ENCODE measurements around the gene MKRN1. TPM values are rescaled to one million over a fixed set of nuclear protein-coding genes. Genes with fewer than 3 reads are reported as not detected.
"Not testable (repeated sequence)": the region's sequence is repeated elsewhere in the genome, so short reads cannot be mapped to it uniquely, and the experiment has no call there.

MKRN1 gene, protein sequence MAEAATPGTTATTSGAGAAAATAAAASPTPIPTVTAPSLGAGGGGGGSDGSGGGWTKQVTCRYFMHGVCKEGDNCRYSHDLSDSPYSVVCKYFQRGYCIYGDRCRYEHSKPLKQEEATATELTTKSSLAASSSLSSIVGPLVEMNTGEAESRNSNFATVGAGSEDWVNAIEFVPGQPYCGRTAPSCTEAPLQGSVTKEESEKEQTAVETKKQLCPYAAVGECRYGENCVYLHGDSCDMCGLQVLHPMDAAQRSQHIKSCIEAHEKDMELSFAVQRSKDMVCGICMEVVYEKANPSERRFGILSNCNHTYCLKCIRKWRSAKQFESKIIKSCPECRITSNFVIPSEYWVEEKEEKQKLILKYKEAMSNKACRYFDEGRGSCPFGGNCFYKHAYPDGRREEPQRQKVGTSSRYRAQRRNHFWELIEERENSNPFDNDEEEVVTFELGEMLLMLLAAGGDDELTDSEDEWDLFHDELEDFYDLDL
- 67.1 TPM for polyA plus RNA-seq (2013, experiment 1 of 2; ENCODE audit: insufficient read length)
- 71.6 TPM for polyA plus RNA-seq (2013, experiment 2 of 2; ENCODE audit: insufficient read length)

DNA sequence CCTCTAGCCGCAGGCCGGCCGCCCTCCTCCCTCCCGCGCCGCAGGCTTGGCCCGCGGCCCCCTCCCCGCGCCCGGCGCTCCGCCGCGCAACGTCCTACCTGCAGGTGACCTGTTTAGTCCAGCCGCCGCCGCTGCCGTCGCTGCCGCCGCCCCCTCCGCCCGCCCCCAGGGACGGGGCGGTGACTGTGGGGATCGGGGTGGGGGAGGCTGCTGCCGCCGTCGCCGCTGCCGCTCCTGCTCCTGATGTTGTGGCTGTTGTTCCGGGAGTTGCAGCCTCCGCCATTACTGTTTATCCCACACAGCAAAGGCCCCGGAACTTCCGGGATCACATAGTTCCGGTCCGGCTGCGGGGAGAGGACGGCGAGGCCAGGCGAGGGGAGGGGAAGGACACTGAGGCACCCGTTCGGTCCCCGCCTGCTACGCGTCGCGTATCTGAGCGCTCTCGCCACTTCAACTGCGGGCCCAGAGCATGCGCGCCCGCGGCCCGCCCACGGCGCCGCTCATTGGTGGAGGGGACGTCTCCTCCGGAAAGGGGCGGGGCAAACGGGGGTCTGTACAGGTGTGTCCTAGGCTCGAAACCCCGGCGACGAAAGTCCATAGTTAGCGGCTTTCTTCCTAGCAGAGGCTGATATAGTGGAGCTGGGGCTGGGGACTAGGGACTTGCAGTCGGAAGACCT lies at the start of gene MKRN1:
Gene MKRN1 (minus strand): TSS at position 444 of the 677 bp plus-strand sequence. CDS start 161 bp downstream, at position 283.
- peak; percentile 92 for DNase-seq

DNA sequence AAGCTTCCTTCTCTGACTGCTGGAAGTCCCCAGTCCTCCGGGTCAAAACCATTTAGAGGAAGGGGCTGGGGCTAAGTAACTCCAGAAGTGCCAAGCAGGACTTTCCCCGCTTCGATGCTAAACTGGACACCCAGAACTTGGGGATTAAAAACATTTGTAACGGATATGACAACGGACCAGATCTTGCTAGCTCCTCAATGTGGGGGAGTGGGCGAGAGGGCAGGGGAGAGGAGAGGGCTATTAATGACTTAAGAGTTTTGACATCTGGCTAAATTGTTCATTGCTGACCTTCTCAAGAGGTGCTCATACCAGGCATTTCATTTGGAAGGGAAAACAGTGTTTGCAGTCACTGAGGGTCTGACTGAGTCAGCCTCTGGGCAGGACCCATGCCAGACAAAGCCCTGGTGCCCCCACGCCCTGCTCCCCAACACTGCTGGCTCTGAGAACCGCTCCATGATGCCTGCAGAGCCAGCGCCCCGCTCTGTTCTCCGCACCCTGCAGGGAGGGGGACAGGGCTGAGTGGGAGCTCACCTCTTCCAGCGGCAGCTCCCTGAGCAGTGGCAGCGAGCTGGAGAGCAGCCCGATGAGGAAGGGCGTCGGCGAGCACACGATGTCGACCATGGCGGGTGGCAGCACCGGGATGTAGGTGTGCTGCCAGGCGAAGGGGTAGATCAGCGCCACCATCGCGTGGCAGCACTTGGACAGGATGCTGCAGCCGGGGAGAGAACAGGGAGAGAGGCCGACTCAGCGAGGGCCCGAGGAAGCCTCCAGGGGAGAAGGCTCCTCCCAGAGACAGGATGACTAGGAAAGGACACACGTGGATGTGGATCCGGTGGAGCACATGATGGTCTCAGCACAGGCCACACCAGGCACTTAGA lies 47.7 kb upstream of the MKRN1 start:
- DNase-seq, result peak; percentile 17

DNA sequence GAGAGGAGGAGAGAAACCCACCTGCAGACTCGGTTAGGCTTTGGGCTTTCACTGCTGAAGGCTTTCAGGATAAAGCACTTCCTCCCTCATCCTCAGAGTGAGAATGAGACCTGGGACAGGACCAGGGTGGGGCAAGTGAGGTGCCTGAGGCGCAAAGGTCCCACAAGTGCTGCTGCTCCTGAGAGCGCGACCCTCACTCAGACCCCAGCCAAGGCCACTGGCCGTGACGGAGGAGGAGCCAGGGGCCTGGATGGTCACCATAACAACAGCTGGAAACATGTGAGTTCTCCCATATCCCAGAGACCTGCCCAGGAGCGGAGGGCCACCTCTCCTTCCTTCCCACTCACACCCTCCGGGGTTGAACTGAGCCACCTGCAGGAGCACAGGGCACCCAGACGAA lies 46.9 kb upstream of the MKRN1 start:
- DNase-seq, result no peak

DNA sequence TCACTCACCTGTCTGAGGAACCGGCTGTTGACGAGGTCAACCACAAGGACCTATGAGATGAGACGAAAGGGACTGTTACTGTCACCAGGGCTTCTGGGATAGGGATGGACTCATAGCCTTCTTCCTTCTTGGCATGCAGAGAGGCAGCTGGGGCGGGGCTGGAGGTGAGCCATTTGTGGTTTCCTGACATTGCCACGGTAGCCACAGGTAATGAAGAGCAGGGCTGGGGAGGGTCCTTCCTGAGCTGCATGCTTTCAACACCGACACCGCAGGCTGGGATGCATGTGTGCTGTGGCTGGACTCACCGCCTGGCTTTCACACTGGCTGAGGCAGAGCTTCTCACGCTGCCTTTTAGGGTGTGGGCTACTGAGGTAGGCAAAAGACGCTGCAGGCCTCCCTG lies 46.4 kb upstream of the MKRN1 start:
- no peak for DNase-seq

DNA sequence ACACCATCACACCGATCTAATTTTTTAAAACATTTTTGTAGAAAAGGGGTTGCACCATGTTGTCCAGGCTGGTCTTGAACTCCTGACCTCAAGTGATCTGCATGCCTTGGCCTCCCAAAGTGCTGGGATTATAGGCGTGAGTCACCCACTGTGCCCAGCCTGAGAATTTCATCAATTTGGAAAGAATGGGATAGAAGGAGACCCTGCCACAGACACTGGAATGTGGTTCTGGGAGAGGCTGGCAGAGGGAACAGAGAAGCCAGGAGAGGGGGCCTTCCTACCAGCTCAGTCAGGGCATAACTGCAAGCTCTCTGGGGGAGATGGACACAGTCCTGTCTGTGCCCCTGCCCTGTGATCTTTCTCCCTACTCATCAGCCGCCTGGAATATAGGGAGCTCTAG lies 42.1 kb upstream of the MKRN1 start:
- peak; percentile 27 for DNase-seq

DNA sequence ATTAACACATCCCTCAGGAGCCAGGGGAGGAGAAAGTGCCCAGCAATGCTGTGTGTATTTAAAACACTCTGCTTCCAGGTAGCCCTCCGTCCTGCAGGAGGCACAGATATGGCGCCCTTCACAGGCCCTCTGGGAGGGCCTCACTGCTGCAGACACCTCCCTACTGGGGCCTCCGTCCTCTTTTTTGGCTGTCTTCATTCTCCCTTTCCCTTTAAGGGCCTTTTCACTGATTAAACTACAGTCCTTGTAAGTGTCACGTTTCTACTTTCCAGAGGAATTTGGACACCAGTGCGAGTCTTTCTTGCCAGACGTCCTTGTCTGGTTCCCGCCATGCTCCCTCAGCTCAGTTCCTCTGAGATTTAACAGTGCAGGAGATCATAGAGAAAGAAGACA lies 39.7 kb upstream of the MKRN1 start:
- DNase-seq, result no peak

DNA sequence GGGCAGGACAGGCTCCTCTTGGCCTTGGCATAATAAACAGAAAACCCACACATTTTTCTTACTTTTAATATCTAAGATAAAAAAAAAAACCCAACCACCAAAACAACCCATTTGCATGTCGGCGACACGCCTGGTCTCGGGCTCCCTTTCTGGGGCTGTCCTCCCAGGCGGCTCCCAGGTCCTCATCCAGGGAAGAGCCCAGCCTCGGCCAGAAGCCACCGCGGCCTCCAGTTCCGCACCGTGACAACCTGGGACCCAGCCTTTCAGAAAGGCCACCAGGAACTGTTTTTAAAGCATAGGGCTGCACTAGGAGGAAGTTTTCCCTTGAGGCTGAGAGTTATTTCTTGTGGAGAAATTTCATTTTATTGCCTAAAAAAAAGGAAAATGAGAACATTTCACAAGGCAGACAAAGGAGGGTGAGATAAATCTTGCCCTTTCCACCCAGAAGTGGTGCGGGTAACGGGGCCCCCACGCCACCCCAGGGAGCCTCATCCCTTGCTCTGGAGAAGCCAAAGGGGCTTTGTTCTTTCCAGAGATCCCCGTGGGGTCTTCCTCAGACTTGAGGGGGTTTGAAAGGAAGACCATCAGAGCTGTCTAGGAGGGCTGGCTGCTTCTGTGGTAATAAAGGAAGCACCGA lies 39.2 kb upstream of the MKRN1 start:
- no peak for DNase-seq

DNA sequence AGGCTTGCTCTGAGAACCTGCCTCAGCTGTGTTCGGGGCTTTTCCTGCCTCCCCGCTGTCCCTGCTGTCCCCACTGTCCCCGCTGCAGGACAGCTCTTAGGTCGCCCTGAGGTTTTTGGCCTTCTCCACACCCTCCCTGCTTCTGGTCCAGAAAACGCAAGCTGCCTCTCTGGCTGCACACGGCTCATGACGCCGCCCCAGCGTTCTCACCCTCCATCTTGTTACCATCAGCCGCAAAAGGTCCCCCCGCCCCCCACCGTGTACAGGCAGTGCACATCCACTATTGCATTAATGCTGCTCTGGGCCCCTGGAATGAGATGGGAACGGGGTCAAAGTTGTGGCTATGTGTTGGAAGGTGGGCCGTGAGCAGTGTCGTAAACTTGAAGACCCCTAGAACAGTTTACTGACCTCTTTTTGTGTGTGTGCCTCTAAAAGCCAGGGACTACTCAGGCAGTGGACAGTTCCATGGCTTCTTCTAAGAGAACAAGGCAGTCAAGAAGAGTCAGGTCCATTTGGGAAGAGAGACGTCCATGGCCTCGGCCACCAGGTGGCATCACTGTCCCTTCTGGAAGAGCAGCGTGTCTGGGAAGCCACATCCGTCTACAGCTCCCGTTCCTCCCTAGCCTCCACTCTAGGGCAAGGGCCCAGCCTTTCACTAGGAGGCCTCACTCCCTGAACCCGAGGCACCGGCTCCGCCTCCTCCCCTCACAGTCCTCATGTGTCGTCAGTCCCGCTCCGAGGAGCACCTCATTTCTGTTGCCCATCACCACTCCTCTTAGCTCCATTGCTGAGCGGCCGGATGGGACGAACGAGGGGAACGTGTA lies 38.5 kb upstream of the MKRN1 start:
- peak; percentile 89 for DNase-seq

DNA sequence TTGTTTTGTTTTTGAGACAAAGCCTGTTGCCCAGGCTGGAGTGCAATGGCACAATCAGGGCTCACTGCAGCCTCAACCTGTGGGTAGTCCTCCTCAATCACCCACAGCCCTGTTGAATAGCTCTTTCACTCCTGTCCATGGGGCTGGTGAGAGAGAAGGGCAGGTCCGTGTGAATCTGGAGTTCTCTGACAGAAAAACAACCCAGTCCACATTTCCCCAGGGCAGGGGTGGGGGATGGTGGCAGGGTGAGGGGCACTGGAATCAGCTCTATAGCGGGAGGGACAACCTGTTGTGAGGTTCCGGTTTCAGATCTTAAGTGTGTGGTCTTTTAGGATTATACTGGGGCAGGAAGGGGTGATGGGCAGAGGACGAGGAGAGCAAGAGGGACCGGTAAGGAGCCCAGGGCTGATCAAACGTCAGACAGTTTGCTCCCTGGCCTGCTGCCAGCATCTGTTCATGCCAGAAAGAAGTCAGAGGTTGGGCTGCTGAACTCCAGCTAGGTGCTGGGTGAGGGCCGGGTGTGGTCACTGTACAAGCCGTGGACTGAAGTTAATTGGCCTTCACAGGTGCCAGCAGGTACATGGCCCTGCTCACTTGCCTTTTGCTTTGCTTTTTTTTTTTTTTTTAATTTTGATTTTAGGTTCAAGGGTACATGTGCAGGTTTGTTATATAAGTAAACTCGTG lies 33.2 kb upstream of the MKRN1 start:
- no peak for DNase-seq

DNA sequence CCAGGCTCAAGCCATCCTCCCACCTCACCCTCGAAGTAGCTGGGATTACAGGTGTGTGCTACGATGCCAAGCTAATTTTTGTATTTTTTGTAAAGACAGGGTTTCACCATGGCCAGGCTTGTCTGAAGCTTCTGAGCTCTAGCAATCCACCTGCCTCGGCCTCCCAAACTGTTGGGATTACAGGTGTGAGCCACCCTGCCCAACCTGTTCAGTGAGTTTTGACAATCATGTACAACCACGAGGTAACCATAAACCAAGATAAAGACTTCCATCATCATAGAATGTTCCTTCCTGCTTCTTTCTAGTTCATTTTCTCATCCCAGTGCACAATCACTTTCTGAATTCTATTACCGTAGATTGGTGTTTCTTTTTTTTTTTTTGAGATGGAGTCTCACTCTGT lies 30.5 kb upstream of the MKRN1 start:
- no peak for DNase-seq

DNA sequence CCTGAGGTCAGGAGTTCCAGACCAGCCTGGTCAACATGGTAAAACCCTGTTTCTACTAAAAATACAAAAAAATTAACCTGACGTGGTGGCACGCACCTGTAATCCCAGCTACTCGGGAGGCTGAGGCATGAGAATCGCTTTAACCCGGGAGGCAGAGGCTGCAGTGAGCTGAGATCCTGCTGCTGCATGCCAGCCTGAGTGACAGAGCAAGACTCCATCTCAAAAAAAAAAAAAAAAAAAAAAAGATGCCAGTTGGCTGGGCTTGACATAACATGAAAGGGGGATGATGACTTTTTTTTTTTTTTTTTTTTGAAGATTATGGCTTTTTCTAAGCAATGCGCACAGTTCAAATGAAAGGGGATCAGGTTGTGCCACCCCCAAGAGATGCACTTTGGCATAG lies 28.3 kb upstream of the MKRN1 start:
- not testable (repeated sequence) for DNase-seq

DNA sequence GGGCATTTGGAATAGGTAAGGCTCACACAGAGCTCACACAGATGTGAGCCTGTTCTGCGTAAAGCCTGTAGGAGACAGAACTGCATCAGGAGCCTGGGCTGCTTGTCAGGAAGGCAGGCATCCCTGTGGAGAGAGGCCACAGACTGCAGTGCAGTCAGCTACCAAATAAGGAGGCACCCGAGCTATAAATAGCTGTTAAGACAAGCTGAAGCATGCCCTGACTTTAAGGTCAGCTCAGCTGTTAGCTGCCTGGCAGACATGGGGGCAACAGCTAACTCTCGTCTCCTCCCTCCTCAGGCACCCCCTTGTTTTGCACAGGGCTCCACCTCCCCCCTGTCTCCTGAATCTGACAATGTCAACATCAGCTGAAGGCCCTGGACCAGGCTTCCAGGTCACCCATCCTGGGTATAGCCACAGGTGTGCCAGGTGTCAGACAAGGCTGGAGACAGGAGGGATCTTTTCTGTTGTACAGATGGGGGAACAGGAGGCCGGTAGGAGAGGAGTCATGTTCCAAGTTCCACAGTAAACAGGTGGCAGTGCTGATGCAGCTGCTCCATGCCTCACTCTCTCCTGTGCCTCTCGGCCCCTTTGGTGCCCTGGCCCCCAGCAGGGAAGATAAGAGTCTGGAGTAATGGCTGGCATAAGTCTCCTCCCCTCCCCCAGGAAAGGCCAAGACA lies 27.6 kb upstream of the MKRN1 start:
- peak; percentile 88 for DNase-seq

DNA sequence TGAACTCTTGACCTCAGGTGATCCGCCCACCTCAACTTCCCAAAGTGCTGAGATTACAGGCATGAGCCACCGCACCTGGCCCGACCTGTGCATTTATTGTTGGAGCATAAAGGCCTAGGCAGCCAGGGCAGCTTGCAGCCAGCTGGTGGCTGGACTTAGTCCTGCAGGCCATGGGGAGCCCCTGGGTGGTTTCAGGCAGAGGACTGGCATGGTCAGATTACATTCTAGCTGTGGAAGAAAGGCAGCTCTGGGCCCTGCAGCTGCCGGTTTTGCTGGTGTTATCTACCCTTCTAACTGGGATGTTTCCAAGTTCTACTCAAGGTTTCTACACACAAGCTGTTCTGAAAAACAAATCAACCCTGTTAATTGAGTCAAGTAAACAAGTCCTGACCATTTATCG lies 22.7 kb upstream of the MKRN1 start:
- no peak for DNase-seq

DNA sequence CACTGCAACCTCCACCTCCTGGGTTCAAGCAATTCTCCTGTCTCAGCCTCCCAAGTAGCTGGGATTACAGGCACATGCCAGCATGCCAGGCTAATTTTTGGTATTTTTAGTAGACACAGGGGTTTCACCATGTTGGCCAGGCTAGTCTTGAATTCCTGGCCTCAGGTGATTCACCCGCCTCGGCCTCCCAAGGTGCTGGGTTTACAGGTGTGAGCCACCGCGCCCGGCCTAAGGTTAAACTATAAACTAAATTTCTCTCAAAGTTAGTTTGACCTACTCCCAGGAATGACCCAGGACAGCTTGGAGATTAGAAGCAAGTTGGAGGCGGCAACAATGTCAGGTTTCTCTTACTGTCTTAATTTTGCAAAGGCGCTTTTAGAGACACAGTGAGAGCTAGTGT lies 18.5 kb upstream of the MKRN1 start:
- not testable (repeated sequence) for DNase-seq

DNA sequence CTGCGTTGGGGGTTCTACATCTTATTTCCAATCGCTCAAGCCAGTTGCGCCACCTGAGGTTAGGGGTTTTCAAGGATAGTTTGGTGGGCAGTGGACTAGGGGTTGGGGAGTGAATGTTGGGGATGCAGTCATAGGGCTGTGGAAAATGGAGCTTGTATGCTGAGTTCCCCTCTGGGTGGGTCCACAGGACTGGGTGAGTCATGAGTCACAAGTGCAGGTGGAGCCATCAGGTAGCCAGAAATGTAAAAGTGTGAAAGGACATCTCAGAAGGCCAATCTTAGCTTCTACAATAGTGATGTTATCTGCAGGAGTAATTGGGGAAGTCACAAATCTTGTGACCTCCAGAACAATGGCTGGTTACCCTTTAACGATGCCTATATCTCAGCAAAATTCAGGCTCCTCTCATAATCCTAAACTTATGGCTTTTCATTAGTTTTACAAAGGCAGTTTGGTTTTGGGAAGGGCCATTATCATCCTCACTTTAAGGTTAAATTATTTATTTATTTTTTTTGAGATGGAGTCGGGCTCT lies 18.0 kb upstream of the MKRN1 start:
- DNase-seq, result no peak

DNA sequence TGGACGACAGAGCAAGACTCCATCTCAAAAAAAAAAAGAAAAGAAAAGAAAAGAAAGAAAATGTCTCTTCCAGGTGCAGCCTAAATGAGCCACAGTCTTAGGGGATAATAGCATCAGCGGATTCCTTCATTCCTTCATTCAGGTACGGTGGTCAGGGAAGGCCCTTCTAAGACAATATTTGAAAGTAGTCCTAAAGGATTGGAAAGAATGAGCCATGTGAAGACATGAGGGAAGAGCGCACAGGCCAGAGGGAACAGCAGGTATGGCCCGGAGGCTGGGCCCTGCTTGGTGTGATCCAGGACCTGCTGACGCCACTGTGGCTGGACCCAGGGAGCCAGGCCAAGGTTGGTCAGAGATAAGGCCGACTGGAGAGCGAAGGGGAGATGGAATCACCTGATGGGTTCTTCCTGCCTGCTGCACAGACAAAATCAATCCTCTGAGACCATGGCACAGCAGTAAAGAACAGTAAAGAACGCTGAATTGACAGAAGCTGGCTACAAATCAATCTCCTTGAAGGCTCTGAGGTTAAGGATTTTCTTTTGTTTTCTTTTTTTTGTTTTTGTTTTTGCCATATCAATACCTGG lies 16.3 kb upstream of the MKRN1 start:
- DNase-seq, result no peak

DNA sequence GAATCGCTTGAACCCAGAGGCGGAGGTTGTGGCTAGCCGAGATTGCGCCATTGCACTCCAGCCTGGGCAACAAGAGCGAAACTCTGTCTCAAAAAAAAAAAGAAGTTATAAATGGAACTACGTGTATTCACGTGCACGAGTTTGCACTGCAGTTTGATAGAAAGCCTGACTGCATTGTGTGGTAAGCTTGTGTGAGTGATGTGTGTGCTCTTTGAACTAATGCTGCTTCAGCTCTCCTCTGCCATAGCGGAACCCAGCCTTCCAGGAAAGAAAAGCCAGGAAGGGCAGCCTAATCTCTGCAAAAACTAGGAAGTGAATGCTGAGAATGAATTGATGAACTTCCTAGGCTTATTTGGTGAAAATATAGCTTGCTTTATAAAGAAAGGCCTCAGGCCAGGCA lies 15.6 kb upstream of the MKRN1 start:
- DNase-seq, result no peak

DNA sequence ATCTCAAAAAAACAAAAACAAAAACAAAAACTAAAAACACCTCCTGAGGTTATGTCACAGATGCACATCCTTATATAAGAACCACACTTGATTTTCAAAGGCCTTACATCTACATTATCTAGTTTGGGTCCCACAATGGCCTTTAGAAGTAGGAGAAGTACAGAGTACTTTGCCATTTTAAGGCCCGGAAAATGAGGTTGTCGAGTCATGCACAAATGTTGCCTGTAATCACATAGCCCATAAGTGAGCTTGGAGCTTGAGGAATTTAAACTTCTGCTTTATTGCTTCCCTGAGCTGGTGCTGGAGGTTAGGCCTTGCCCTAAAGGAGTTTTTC lies 9.7 kb upstream of the MKRN1 start:
- no peak for DNase-seq

DNA sequence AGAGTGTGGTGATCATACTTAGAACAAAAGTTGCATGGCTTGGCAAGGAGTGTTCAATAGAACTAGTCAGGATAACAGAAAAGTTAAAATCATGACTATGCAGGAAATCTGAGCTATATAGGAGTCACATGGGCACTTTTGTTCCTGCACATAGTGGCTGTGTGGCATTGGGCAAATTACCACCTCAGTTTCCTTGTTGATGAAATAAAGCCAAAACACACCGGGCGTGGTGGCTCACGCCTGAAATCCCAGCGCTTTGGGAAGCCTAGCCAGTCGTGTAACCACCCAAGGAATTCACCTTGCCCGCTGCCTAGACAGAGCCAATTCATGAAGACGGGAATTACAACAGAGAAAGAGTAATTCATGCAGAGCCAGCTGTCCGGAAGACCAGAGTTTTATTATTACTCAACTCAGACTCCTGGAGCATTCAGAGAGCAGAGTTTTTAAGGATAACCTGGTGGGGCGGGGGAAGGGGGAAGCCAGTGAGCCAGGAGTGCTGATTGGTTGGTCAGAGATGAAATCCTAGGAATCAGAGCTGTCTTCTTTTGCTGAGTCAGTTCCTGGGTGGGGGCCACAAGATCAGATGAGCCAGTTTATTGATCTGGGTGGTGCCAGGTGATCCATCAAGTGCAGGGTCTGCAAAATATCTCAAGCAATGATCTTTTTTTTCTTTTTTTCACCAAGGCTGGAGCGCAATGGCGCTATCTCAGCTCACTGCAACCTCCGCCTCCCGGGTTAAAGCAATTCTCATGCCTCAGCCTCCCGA lies 6.4 kb upstream of the MKRN1 start:
- no peak for DNase-seq

Data from fibroblast of skin of back (primary cell).